K562 (cell line): Measurements from ENCODE around the gene BRME1. TPM values are rescaled to one million over a fixed set of nuclear protein-coding genes. Genes with fewer than 3 reads are reported as not detected.

ENCODE experiments used
- ETS2 ChIP-seq: IDR thresholded peaks from 2 replicates; pipeline ENCODE4 v1.6.1; 2016; ENCODE audit warnings: borderline replicate concordance, missing genetic modification characterization, mild to moderate bottlenecking, moderate library complexity, missing compliant biosample characterization; ENCODE audit not compliant: poor library complexity, severe bottlenecking
- GTF2E2 ChIP-seq: fragments of 200-800 bp; sonication (Bioruptor generic); IDR thresholded peaks from 2 replicates; pipeline ENCODE4 v1.6.1; 2016; ENCODE audit warnings: missing genetic modification characterization, missing compliant biosample characterization
- HDAC1 ChIP-seq, 2 experiments: fragments of 450-650 bp; IDR thresholded peaks; 2 replicates each; pipeline ENCODE4 v1.6.1; 2016 to 2017; ENCODE audit warnings: inconsistent platforms in 1 of 2, mild to moderate bottlenecking in 1 of 2, moderate library complexity in 1 of 2
- HEY1 ChIP-seq: fragments of 250-450 bp; sonication (Bioruptor Pico); IDR thresholded peaks from 2 replicates; pipeline ENCODE4 v1.5.0; 2020; ENCODE audit warnings: mild to moderate bottlenecking, moderate library complexity, borderline replicate concordance
- HMGN3 ChIP-seq: IDR thresholded peaks from 2 replicates; pipeline ENCODE4 v1.6.1; 2011; ENCODE audit warnings: borderline replicate concordance, low read depth, mild to moderate bottlenecking, mixed read lengths, low read length; ENCODE audit not compliant: insufficient read length; ENCODE audit errors: extremely low read depth
- ID3 ChIP-seq, 2 experiments: fragments of 250-450 bp in 1 of 2; fragments of 450-650 bp in 1 of 2; sonication (Bioruptor Pico) in 1 of 2; IDR thresholded peaks; 2 replicates each; pipeline versions ENCODE4 v1.6.1 to v1.8.0; 2016 to 2021; ENCODE audit warnings: mild to moderate bottlenecking in 2 of 2, moderate library complexity in 2 of 2, missing compliant biosample characterization in 1 of 2, missing genetic modification characterization in 1 of 2
- JUND ChIP-seq, 2 experiments: IDR thresholded peaks; 2 replicates in 1 of 2; 3 replicates in 1 of 2; pipeline ENCODE4 v1.6.1; 2011; ENCODE audit warnings: borderline replicate concordance in 2 of 2, low read depth in 2 of 2, low read length in 2 of 2, improper control_type of control experiment in 1 of 2, missing biosample characterization in 1 of 2, missing genetic modification characterization in 1 of 2, missing genetic modification reagents in 1 of 2
- NFIC ChIP-seq: fragments of 450-650 bp; IDR thresholded peaks from 2 replicates; pipeline ENCODE4 v1.6.1; 2017; ENCODE audit warnings: mild to moderate bottlenecking, inconsistent platforms
- PRDM10 ChIP-seq: fragments of 450-650 bp; IDR thresholded peaks from 2 replicates; pipeline ENCODE4 v1.6.1; 2018; ENCODE audit not compliant: partially characterized antibody
- RREB1 ChIP-seq: fragments of 250-450 bp; sonication (Bioruptor Pico); IDR thresholded peaks from 2 replicates; pipeline ENCODE4 v1.4.0; 2020
- SIN3B ChIP-seq: fragments of 450-650 bp; IDR thresholded peaks from 2 replicates; pipeline ENCODE4 v1.6.1; 2017; ENCODE audit warnings: low read depth, mild to moderate bottlenecking, moderate library complexity
- ZNF449 ChIP-seq: fragments of 250-450 bp; sonication (Bioruptor Pico); IDR thresholded peaks from 2 replicates; pipeline ENCODE4 v1.8.0; 2022; ENCODE audit warnings: moderate library complexity, mild to moderate bottlenecking, inconsistent platforms
- ZNF79 ChIP-seq: fragments of 250-450 bp; sonication (Bioruptor Pico); IDR thresholded peaks from 2 replicates; pipeline ENCODE4 v1.4.0; 2020; ENCODE audit warnings: low read depth, mild to moderate bottlenecking, moderate library complexity
- polyA plus RNA-seq, 8 experiments: library from polyadenylated mRNA; depleted of rRNA in 4 of 8; stranded (reverse) in 5 of 8; unstranded in 3 of 8; fragments of >200 nt; fragmentation: Nextera tagmentation in 2 of 8; fragmentation: Illumina TruSeq in 1 of 8; extraction: Ambion mirVana in 2 of 8; extraction: Trizol in 1 of 8; gene quantifications; 2 replicates each; pipeline versions ENCODE4 v1.2.1 to v1.2.3, GENCODE V29; 2011 to 2014; ENCODE audit warnings: inconsistent platforms in 1 of 8, missing spikeins in 1 of 8
- total RNA-seq, 7 experiments: library from RNA; depleted of rRNA in 6 of 7; stranded (reverse); fragments of >200 nt in 6 of 7; fragmentation: Illumina TruSeq in 2 of 7; extraction: Trizol in 2 of 7; gene quantifications; 2 replicates each; pipeline versions ENCODE4 v1.2.1 to v1.2.3, GENCODE V29; 2011 to 2021; ENCODE audit warnings: low replicate concordance in 1 of 7

The BRME1 gene
- total and polyA plus RNA-seq, 9 of the 15 experiments (the other 6 are each of a cell fraction or from before 2014, with no cell fraction given): 0.75 to 6.1 (median 3.6) TPM

- TF ChIP-seq HDAC1 (IDR thresholded peaks at IDR 0.05): 0 out of 4 replicates have a peak, but pooled peaks of 1 of the 2 experiments have one; percentile 32
- no peak for TF ChIP-seq GTF2E2 (tag)
- no peak for TF ChIP-seq RREB1 (CRISPR knock-in tag)
- peak; percentile 46 for TF ChIP-seq NFIC
- no peak for TF ChIP-seq SIN3B
- peak; percentile 14; the same call in 1 of the 2 replicates for TF ChIP-seq JUND (IDR thresholded peaks at IDR 0.05; ENCODE audit: borderline replicate concordance, low read depth, low read length)
- no peak for TF ChIP-seq JUND (tag; IDR thresholded peaks at IDR 0.05; ENCODE audit: borderline replicate concordance, low read depth, low read length)
- peak; percentile 87 for TF ChIP-seq PRDM10
- TF ChIP-seq ZNF449: no peak
- no peak for TF ChIP-seq HEY1
- TF ChIP-seq ZNF79 (CRISPR knock-in tag): no peak
- no peak for TF ChIP-seq ETS2
- no peak for TF ChIP-seq ID3 (CRISPR knock-in tag; IDR thresholded peaks at IDR 0.05)
- TF ChIP-seq ID3 (tag; IDR thresholded peaks at IDR 0.05): no peak
- TF ChIP-seq HMGN3: peak; percentile 38
Observed at GRCh38 chr19:13872695-13873389, 33.1 kb downstream of the BRME1 start (continued).
